ENCODE data around the gene HOXB6.

The HOXB6 gene

GRCh38 chr17:48579471-48579759 is 25.4 kb downstream of the HOXB6 start:
- no peak for DNase-seq (ENCODE audit: low read depth in 2 of 2)

DNA sequence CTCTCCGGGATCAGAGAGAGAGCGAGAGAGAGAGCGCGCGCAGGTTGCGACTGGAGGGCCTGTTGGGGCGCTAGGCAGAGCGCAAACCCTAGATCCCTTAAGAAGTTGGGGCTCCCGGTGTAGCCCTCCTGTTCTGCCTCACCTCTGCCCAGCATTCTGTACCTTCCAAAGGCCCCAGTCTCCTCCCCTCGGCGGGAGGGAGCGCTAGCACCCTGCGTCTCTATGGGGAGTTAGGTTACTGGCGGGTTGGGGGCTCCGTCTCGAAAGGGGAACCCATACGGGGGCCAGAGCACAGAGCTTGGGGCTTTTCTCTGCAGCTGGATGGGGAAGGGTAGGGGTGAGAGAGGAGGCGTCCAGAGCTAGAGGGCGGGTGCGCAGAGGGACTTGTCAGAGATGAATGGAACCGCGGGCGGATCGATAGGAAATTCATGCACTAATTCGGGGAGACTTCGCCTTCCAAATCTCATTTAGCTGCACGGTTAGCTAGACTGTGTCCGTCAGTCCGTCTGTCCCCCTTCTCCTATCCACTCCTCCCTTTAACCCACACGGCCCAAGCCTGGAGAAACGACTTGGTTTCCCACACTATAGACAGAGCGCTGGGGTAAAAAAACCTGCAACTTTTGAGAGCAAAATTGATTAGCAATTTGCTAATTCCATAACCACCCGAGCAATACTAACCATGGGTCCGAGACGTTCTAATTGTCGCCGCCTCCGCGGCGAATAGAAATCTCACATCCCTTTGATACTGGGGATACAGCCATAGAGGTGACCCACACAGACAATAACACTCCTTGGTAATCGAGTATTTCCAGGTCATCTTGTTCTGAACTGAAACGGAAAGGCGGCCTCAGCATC is 25.9 kb downstream of the HOXB6 start:
- no peak for DNase-seq (ENCODE audit: low read depth in 2 of 2)

- peak in 1 of 2 donors; percentile 68 for DNase-seq (ENCODE audit: low read depth in 2 of 2)
Observed at GRCh38 chr17:48577946-48578615, 26.7 kb downstream of the HOXB6 start, which contains the start of gene HOXB4. TSS of gene HOXB4 (minus strand) at chr17:48578350. CDS start at chr17:48578319, 31 bp downstream.

- no peak for DNase-seq (ENCODE audit: low read depth in 2 of 2)
Observed at GRCh38 chr17:48577330-48577945, 27.3 kb downstream of the HOXB6 start.

GRCh38 chr17:48576479-48577309 is 28.1 kb downstream of the HOXB6 start:
- no peak for DNase-seq (ENCODE audit: low read depth in 2 of 2)

GRCh38 chr17:48575673-48576478 is 28.9 kb downstream of the HOXB6 start:
- no peak for DNase-seq (ENCODE audit: low read depth in 2 of 2)

GRCh38 chr17:48575066-48575582 is 29.7 kb downstream of the HOXB6 start:
- DNase-seq (ENCODE audit: low read depth in 2 of 2): no peak

DNA sequence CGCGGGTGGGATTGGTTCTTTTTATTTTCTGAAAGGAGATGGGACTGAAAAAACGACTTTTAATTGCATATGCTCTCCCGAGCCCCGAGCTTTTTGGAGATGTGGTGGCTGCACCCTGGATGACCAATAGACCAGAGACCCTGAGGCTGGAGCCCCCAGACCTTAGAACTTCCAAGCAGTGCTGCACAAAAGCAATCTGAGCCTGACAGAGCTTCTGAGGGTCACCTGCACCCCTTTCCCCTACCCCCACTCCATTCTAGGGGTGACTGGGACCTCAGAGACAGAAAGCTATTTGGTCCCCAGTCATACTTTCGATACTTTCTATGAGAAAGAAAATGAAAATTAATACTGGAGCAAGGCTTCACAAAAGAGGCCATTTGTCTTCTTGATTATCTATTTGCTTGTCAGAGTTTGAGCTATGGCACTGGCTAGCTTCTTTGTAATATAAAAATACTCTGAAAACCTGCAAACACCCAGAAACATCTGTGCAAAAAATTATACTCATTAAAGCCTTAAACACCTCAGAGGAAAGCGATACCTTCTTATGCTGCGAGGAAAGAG is 30.2 kb downstream of the HOXB6 start:
- no peak for DNase-seq (ENCODE audit: low read depth in 2 of 2)

DNA sequence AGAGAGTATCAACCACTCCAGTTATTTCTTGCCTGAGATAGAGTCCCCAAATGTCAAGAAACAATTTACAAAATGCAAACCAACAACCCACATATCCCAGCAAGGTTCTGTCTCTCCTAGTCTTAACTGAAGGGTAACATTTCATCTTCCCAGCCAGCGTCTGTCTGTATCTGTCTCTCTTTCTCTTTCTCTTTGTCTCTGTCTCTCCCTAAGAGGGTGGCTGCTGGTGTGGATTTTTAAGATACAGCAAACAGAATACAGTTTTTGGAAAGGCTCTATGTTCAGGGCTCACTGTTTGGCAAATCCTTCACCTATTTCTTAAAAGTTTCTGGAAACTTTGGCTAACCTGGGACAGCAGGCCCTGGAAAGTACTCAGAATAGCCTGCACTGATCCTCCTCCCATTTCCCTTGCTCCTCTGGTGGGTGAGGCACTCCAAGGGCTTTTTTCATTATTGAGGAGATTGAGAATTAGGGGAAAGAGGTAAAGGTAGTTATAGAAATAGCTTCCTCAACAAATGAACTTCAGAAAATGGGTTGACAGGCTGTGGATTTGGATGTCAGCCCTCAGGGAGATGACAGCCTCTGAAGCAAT is 32.9 kb downstream of the HOXB6 start:
- DNase-seq (ENCODE audit: low read depth in 2 of 2): no peak

DNA sequence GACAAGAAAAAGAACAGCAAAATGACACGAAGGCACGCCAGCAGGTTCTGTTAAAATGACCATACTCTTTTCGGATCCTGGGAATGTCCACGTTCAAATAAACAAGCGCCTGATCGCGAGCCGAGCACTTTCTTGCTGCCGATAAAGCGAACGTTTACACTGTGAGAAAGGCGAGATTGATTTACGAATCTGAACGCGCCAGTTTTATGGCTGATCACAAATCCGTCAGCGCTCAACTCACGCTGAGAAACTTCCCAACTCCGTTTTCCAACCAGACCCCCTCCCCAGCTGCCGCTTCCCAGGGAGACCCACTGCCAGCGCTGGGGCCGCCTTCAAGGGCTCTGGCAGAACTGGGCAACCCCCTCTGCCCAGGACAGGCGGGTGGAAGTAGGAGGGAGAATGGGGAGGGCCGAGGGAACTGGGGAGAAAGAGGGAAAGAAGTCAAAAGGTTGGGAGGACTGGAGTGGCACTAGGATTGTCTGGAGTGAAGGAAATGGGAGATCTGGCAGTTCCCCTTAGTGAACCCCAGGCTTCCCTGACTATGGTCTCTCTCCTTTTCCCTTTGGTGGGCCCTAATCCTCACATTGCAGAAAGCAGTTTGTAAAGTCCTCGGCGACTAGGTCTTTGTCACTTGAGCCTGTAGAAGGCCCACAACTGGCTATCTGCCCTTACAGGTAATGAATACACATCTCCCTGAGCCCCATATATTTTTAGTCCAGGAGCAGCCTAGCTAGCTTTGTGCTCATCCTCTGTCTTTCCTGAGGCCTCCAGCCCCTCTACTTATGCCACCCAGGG is 33.6 kb downstream of the HOXB6 start:
- DNase-seq (ENCODE audit: low read depth in 2 of 2): no peak

DNA sequence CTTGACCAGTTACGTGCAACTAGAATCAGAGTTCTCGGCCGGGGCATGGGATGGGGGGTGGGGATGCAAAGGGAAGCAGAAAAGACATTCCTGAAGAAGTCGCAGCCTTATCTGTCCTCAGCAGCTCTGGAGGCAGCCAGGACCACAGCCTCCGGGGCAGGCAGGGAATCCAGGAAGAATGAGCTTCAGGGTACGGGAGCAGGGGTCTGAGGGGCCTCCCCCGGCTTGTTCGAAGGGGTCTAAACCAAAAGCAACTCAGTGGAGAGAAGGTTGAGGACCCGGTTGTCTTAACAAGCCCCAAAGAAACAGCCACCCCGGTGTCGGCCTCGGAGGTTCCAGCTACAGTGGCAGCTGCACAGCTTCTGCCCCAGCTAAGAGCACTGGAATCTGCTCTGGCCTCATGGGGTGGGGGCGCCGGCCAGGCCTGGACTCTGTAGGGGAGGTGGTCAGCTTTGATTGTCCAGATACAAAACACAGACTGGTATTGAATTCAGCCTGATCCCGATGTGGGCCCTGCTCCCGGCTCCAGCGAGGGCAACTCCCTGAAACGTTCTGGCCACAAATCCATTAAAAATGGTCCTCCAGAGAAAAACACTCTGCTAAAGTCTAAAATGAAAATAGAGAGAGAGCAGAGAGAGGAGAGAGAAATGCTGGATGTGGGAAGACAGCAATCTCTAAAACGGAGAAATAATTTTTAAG is 34.3 kb downstream of the HOXB6 start:
- no peak for DNase-seq (ENCODE audit: low read depth in 2 of 2)

GRCh38 chr17:48569674-48570324 is 35.0 kb downstream of the HOXB6 start:
- no peak for DNase-seq (ENCODE audit: low read depth in 2 of 2)

DNA sequence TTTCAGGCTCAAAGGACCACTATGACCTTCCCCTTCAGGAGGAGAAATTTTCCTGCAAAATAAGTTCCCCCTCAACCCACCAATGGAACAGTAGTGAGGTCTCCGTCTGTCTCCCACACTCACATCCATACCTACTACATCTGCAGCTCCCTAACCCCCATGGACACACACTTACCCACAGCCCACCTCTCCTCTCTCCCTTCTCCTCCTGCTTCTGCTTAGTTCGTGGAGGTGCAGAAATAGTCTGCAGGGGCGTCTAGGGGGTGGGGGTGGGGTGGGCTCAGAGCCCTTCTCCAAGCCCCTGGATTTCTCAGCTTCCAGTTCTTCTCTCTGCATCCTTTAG is 35.6 kb downstream of the HOXB6 start:
- DNase-seq (ENCODE audit: low read depth in 2 of 2): no peak

DNA sequence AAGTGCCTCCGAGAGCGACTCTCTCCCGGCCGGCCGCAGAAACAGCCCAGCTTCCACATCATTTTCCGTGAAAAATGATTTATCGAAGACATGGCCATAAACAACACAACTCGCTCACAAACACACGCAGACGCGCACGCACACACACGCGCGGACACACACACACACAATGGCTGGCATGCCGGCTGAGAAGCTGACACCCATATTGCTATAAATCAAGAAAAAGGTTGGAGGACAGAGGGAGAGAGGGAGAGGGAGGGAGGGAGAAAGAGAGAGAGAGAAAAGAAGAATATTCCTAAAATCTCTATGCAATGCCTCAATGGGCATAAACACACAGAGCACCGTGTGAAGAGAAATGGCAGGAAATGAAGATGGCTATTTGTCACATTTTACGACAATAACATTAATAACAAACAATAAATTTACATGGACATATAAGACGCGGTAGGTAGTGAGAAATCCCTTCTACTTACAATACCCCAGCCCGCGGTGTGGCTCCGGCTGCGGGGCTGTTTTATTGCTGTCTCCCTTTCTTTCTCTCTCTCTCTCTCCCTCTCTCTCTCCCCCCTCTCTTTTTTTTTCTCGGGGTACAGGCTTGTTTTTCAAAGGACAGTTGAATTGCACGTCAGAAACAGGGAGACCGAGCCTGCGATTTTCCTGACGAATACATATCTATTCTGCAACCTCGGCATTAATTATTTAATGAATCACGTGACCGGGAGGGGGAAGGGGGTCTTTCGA is 36.1 kb downstream of the HOXB6 start:
- no peak for DNase-seq (ENCODE audit: low read depth in 2 of 2)

DNA sequence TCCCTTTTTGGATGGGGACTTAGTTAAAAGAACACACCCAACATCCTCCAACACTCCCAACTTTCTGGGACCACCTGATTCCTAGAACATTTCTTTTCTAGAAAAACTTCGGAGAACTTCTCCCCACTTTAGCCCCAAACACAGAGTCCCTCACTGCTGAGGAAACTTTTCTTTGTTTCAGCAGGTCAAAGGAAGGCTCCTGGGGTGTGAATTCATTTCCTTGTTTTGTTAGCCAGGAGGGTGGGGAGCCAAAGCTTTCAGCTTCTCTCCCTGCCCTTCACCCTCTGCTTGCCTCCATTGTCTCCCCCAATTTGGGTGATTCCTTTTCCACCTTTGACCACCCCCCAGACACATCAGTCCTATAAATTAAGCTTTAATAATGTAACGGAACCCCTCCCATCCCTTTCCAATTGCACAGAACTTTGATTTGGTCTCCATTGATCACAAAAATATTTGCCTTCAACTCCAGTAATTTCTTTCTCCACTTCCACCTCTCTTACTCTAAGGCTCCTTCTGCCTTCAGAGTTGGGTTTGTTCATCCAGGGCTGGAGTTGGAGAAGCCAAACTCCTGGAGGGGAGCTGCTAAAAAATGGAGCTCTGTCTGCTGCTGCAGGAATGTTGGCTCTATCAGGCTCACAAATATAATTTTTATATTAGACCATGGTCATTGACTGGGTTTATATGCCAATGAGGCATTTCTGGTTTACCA is 37.0 kb downstream of the HOXB6 start:
- DNase-seq (ENCODE audit: low read depth in 2 of 2): no peak

DNA sequence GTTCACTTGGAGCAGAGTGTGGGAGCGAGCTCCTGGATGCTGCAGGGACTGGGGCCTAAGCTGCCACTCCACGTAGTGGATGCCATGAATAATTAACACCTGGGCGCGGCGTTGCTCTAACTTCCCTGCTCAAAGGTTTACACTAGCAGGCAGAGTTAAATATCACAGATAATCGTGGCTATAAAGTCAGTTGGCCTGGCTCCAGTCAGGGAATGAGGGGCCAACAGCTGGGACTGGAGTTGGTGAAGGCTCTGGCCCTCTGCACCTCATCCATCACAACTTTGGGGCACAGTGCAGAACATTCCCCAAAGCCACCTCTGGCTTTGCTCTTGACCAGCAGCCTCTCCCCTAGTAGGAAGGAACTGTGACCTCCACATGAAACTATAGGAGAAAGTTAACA is 37.6 kb downstream of the HOXB6 start:
- DNase-seq (ENCODE audit: low read depth in 2 of 2): no peak

DNA sequence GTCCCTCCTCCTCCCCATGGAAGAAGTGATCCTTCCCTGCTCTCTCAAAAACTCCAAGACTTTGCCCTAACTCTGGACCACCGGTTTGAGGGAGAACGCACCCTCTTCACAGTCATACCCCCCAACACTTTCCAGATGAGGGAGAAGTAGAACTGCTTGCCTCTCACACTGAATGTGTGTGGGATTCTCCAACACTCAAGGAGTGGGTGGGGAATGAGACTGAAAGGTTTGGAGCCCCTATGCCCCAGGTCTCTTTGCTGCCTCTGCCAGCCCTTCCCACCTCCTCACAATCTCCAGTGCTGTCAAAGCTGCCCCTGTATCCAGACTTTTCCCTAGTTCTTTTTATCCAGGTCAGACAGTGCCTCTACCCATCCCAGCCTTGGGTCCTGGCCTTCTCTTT is 38.1 kb downstream of the HOXB6 start:
- DNase-seq (ENCODE audit: low read depth in 2 of 2): no peak

Measured in stimulated activated CD4-positive, alpha-beta T cell treated with anti-CD3 and anti-CD28 coated beads, Interleukin-4, amount 100 ng/mL, for 48 hours (primary cell).